Activated naive CD8-positive, alpha-beta T cell (primary cell): Measurements from ENCODE around the gene FGB.
"Not testable (repeated sequence)": the region's sequence is repeated elsewhere in the genome, so short reads cannot be mapped to it uniquely, and the experiment has no call there.

ENCODE experiments used
- H3K27ac Mint-ChIP-seq: one replicate; pipeline ENCODE4 v1.8.0; 2021; ENCODE audit warnings: mixed read lengths
- H3K27me3 Mint-ChIP-seq: one replicate; pipeline ENCODE4 v1.8.0; 2021; ENCODE audit warnings: mixed read lengths
- H3K36me3 Mint-ChIP-seq: one replicate; pipeline ENCODE4 v1.8.0; 2021; ENCODE audit warnings: mixed read lengths
- H3K4me1 Mint-ChIP-seq: one replicate; pipeline ENCODE4 v1.8.0; 2021; ENCODE audit warnings: low read depth, mixed read lengths
- H3K4me3 Mint-ChIP-seq: one replicate; pipeline ENCODE4 v1.8.0; 2021; ENCODE audit warnings: mild to moderate bottlenecking, mixed read lengths
- H3K9me3 Mint-ChIP-seq: one replicate; pipeline ENCODE4 v1.8.0; 2021; ENCODE audit warnings: low read depth, mixed read lengths

FGB gene

DNA sequence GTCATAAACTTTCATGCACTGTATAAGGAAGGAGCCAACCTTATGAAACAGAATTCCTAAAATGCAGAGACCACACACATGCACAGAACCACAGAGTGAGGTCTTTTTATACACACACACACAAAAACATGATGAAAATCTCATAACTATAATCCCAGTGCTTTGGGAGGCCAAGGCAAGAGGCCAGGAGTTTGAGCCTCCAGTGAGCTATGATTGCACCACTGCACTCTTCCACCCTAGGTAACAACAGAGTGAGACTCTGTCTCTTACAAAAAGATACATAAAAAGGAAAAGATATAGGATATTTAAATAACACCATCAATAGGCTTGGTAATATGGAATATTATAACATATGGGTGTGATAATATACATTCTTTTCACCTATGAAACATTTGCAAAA is 17.1 kb downstream of the FGB start:
- H3K36me3 Mint-ChIP-seq: no peaks in the 10 kb centered on the region
- no peaks in the 10 kb centered on the region for H3K4me1 Mint-ChIP-seq
- no peak overlapping the region for H3K4me3 Mint-ChIP-seq
- H3K9me3 Mint-ChIP-seq: no peaks in the 10 kb centered on the region
- H3K27me3 Mint-ChIP-seq: peaks cover 4% of the 10 kb centered on the region
- no peak overlapping the region for H3K27ac Mint-ChIP-seq

DNA sequence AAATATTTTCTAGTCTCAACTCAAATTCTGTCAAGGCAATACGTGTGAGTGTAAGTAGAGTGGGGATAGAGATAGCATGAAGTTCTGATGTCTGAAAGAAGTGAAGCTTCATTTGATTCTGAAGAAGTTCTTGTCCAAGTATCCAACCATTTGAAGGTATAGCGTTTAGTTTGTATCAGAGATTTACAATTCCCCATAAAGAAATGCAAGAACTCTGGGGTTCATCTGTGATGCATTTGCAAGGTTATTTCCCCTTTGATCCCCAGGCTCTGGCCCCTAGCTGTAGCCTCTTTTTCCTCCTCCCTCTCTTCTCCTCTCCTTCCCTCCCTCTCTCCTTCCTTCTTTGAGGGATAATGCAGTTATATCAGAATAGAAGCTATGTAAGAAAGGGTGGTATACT is 19.9 kb downstream of the FGB start:
- Mint-ChIP-seq H3K9me3 (no peaks in the 10 kb centered on the region), H3K27ac (no peak overlapping the region)

DNA sequence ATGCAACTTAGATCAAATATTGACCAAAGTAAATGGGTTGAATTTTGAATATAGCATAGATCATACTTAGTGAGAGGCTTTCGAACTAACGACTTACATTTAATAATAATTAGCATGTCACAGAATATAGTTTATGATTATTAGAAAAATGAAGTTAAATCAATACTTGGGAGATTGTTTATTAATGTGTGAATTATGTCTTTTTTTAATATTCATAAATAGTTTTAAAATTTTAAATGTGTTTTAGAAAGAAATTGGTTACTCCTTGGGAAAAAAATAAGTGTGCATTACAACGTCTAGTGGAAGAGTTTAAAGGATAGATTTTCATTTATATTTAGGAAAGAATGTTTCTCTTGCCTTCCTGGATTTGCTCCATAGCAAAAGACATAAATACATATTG is 20.4 kb downstream of the FGB start:
- no peaks in the 10 kb centered on the region for H3K9me3 Mint-ChIP-seq
- no peaks in the 10 kb centered on the region for H3K4me1 Mint-ChIP-seq
- H3K36me3 Mint-ChIP-seq: no peaks in the 10 kb centered on the region
- no peak overlapping the region for H3K4me3 Mint-ChIP-seq
- H3K27me3 Mint-ChIP-seq: peaks cover 7% of the 10 kb centered on the region
- H3K27ac Mint-ChIP-seq: no peak overlapping the region

More for the DNA sequence above, 19.9 kb downstream of the FGB start:
- no peak overlapping the region for H3K4me3 Mint-ChIP-seq
- peaks cover 7% of the 10 kb centered on the region for H3K27me3 Mint-ChIP-seq
- no peaks in the 10 kb centered on the region for H3K4me1 Mint-ChIP-seq
- no peaks in the 10 kb centered on the region for H3K36me3 Mint-ChIP-seq

DNA sequence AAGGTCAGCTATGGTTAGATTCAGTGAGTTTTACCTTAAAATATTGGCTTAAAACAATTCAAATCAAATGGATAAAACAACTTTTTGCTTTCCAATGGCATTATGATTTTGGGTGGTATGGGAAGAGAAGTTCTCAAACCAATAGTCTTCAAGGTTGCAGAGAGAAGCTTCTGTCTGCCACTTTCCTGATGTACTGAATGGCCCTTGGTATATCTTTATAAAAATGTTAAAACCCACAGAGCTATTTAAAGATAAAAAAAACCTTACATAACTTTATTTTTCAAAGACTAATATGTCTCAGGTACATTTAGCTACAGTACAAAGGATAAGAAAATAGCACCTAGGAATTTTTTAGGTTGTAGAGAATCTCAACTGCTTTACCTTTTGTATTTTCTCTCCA is 20.9 kb downstream of the FGB start:
- Mint-ChIP-seq H3K4me1 (no peaks in the 10 kb centered on the region), H3K4me3 (no peak overlapping the region)

DNA sequence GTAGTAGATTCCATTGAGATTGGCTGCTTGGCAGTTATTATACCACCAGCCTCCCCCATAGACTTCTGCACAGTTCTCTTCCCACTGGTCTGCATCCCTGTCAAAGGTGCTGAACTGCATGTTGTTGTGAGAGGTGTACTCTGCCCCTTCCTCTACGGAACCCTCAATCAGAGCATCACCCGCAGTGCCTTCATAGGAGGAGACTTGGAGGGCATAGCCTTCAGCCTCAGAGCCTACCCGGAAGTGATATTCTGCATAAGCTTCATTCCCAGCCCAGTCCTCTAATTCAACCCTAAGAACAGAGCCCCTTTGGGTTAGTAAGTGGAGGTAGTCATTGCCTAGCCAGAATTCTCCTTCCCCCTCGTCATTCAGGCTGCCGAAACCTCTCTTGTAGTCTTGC is 21.4 kb downstream of the FGB start:
- H3K4me1 Mint-ChIP-seq: no peaks in the 10 kb centered on the region
- no peak overlapping the region for H3K27ac Mint-ChIP-seq

More for the DNA sequence above, 20.9 kb downstream of the FGB start:
- no peak overlapping the region for H3K27ac Mint-ChIP-seq
- peaks cover 7% of the 10 kb centered on the region for H3K27me3 Mint-ChIP-seq
- no peaks in the 10 kb centered on the region for H3K9me3 Mint-ChIP-seq
- H3K36me3 Mint-ChIP-seq: no peaks in the 10 kb centered on the region

DNA sequence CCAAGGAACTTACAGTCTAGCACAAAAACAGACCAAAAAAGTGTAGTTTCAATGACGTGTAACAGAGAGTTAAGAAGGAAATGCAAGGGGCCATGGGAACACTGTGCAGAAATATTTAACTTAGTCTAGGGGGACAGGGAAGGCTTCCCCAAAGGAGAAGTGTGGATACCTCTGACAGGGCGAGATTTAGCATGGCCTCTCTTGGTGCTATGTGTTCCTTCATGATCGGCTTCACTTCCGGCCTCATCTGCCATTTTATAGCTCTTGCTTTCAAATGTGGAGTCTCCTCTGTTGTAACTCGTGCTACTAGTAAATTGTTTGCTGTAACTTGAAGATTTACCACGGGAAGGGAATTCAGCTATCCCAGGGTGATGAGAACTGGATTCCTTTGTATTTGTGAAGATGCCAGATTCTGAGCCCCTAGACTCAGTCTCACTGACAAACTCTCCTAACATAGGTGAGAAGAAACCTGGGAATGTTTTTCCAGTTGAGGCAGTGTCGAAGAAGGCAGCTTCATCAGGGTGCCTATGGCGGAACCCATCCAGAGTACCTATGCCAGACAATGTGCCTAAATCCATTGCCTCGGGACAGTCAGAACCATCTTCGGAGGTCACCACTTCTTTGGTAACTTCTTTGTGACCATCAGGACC is 22.7 kb downstream of the FGB start:
- Mint-ChIP-seq H3K27ac (no peak overlapping the region), H3K4me3 (no peak overlapping the region), H3K9me3 (no peaks in the 10 kb centered on the region), H3K4me1 (no peaks in the 10 kb centered on the region), H3K27me3 (peaks cover 17% of the 10 kb centered on the region), H3K36me3 (no peaks in the 10 kb centered on the region)

More for the DNA sequence above, 21.4 kb downstream of the FGB start:
- Mint-ChIP-seq H3K27me3 (peaks cover 10% of the 10 kb centered on the region), H3K4me3 (no peak overlapping the region), H3K36me3 (no peaks in the 10 kb centered on the region), H3K9me3 (no peaks in the 10 kb centered on the region)

DNA sequence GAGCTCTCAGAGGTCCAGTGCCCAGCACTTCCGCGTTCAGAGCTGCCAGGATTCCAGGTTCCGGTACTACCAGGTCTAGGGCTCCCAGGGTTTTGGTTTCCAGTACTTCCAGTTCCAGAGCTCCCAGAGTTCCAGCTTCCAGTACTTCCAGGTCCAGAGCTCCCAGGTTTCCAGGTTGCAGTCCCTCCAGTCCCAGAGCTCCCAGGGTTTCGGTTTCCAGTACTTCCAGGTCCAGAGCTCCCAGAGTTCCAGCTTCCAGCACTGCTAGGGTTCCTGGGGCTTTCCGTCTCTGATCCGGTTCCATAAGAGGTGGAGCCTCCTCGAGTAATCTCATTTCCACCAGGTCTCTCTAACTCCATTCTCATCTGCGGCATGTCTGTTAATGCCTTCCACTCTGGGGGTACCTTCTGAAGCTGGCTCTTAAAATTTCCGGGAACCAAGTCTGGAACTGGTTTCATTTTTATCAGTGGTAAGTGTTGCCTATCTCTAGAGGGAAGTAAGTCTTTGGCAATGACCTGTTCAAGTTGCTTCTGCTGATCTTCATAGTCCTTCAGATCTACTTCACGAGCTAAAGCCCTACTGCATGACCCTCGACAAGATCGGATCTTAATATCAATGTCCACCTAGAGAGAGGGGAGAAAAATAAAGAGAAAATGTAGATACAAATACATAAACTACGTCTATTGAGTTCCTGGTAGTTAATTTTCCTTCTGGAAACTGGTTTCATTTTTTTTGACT is 23.7 kb downstream of the FGB start:
- Mint-ChIP-seq H3K27ac (no peak overlapping the region), H3K36me3 (no peaks in the 10 kb centered on the region), H3K27me3 (peaks cover 17% of the 10 kb centered on the region), H3K4me1 (no peaks in the 10 kb centered on the region), H3K9me3 (no peaks in the 10 kb centered on the region), H3K4me3 (no peak overlapping the region)

DNA sequence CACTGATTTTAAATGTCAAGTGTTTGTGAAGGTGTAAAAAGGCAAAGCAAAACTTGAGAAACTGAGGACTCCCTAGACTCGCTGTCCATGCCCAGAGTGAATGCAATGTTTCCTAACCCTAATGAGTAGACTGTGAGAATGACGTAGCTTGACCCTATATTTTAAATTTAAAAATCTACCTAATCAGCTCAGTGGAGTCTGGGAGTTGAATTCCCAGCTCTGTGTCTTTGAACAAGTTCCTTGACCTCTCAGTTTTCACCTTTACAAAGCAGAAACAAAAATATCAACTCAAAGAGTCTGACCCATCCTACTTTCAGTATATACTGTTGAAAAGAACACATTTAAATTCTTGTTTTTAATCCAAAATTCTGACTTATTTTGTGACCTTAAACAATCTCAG is 25.4 kb downstream of the FGB start:
- no peaks in the 10 kb centered on the region for H3K36me3 Mint-ChIP-seq
- H3K27me3 Mint-ChIP-seq: peaks cover 17% of the 10 kb centered on the region
- no peak overlapping the region for H3K27ac Mint-ChIP-seq
- no peaks in the 10 kb centered on the region for H3K9me3 Mint-ChIP-seq
- H3K4me3 Mint-ChIP-seq: no peak overlapping the region
- H3K4me1 Mint-ChIP-seq: no peaks in the 10 kb centered on the region

DNA sequence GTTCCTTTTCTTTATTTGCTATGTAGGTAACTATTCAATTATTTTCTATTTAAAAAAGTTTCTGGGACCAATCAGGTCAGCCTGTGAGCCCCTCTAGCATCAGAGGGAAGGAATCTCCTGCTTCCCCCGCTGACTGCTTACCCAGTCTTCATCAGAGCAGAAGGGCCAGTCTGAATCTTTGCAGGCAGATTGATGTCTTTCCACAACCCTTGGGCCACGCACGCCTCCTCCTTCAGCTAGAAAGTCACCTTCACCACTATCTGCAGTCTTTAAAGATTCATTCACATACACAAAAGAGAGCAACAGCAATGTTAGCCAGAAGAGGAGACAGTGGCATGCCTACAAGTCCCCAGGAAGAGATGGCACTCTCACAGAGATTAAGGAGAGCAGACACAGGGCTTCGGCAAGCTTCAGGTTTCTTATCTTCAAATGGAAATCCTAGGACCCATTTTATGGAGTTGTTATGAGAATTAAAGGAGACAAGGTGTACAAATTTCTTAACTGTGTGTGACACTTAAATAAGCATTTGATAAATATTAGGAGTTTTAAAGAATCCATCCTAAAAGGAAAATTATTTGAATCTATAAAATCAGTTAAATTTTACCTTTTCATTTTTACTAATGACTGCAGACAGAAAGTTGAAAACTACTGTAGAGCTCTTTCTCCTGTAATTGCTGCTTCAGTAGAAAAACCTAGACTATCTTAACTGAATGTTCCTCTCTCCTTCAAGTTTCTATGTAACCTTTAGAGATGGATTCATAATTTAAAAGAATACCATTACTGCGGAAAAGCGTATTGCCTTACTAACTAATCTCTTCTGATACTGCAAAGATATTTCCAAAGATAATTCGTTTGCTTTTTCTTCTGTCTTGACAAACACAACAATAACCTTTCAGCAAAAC is 26.7 kb downstream of the FGB start:
- H3K9me3 Mint-ChIP-seq: no peaks in the 10 kb centered on the region
- H3K36me3 Mint-ChIP-seq: no peaks in the 10 kb centered on the region
- H3K4me3 Mint-ChIP-seq: no peak overlapping the region
- no peaks in the 10 kb centered on the region for H3K4me1 Mint-ChIP-seq
- peaks cover 20% of the 10 kb centered on the region for H3K27me3 Mint-ChIP-seq
- H3K27ac Mint-ChIP-seq: no peak overlapping the region

DNA sequence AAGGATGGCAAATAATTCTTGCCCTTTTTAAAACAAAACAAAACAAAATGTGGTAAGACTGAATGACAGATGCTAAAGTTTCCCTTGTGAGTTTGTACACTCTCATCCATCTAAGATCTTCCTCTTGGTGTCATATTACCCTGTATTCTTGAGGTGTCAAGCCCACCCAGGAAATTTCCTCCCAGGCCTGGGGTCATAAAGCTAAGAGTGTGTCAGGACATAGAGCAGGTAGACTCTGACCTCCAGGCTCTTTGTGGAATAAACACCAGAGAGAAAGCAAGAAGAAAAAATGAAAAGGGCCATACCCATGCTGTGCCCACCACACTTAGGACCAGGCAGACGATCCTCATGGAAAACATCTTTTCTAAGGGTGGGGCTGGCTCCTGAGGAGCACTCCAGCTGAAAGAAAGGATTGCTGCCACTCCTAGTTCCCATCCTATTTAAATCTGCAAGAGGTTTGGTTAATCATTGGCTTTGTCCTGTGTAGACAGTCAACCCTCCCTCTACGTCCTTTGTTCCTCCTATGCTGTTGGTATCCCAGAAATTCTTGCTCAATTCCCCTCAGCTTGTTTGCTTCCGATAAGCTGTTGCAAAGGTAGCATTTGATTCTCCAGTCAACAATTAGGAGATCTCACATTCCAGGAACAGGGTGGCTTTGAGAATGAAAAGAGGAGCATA is 27.7 kb downstream of the FGB start, which contains the start of gene FGA:
TSS of gene FGA (minus strand) at position 414 of the 678 bp plus-strand sequence. CDS start at position 359, 55 bp downstream.
- no peak within 1 kb of the TSS for H3K4me3 Mint-ChIP-seq
- peaks cover 20% of the 10 kb centered on the region for H3K27me3 Mint-ChIP-seq
- H3K9me3 Mint-ChIP-seq: no peaks in the 10 kb centered on the region
- no peaks in the 10 kb centered on the region for H3K4me1 Mint-ChIP-seq
- no peak within 1 kb of the TSS for H3K27ac Mint-ChIP-seq
- no peaks in the 10 kb centered on the region for H3K36me3 Mint-ChIP-seq

DNA sequence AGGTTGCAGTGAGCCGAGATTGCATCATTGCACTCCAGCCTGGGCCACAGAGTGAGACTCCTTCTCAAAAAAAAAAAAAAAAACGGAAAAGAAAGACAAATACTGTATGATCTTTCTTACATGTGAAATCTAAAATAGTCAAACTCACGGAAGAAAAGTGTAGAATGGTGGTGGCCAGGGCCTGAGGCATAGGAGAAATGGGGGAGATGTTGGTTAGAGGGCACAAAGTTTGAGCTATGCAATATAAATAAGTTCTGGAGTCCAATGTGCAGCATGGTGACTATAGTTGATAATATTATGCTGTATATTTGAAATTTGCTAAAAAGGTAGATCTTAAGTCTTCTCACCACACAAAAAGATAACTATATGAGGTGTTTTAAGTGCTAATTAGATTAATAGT is 29.1 kb downstream of the FGB start:
- Mint-ChIP-seq H3K36me3 (no peaks in the 10 kb centered on the region), H3K9me3 (no peaks in the 10 kb centered on the region), H3K4me3 (no peak overlapping the region), H3K27ac (no peak overlapping the region), H3K27me3 (peaks cover 16% of the 10 kb centered on the region), H3K4me1 (no peaks in the 10 kb centered on the region)

DNA sequence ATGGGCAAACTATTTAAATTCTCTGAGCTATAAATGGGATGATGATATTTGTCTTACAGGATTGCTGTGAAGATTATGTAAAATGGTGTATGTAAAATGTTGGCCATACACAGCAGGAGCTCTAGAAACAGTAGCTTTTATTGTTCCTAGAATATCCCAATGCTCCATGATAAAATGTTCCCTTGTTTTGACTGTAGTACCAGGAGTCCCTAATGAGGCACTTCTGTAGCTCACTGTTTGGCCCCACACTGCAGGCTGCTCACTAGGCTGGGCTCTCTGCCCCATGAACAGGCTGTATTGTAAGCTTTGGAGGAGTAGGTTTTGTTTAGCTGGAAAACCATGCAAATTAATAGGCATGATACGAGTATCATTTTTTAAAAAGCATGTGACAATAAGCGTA is 31.1 kb downstream of the FGB start:
- Mint-ChIP-seq H3K27ac (no peak overlapping the region), H3K36me3 (no peaks in the 10 kb centered on the region), H3K4me3 (no peak overlapping the region), H3K4me1 (no peaks in the 10 kb centered on the region), H3K27me3 (peaks cover 11% of the 10 kb centered on the region), H3K9me3 (no peaks in the 10 kb centered on the region)

DNA sequence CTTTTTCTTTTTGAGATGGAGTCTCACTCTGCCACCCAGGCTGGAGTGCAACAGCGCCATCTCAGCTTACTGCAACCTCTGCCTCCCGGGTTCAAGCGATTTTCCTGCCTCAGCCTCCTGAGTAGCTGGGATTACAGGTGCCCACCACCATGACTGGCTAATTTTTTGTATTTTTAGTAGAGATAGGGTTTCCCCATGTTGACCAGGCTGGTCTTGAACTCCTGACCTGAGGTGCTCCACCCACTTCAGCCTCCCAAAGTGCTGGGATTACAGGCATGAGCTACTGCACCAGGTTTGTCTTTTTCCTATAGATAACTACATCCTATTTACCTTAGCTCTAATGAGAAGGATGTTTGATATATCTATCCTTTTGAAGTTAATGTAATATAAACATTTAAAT is 31.5 kb downstream of the FGB start:
- not testable (repeated sequence) for H3K4me1 Mint-ChIP-seq, H3K36me3 Mint-ChIP-seq, H3K27ac Mint-ChIP-seq, H3K27me3 Mint-ChIP-seq, H3K4me3 Mint-ChIP-seq, H3K9me3 Mint-ChIP-seq

DNA sequence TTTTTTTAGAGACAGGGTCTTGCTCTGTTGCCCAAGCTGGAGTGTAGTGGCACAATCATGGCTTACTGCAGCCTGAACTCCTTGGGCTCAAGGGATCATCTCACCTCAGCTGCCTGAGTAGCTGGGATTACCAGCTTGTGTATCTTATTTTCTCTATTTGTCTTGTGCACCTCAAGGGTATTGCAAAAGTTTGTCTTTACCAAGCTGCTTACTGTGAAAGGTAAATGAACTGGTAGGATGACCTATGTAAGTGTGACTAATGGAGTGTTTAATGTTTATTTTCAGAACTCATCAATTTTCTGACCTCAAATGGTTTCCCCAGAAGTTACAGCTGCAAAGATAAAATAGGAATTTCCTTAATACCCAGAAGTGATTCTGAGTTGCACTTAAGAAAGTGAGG is 33.0 kb downstream of the FGB start:
- no peaks in the 10 kb centered on the region for H3K36me3 Mint-ChIP-seq
- H3K9me3 Mint-ChIP-seq: no peaks in the 10 kb centered on the region
- no peak overlapping the region for H3K4me3 Mint-ChIP-seq
- H3K27me3 Mint-ChIP-seq: peaks cover 5% of the 10 kb centered on the region
- H3K4me1 Mint-ChIP-seq: no peaks in the 10 kb centered on the region
- H3K27ac Mint-ChIP-seq: no peak overlapping the region

DNA sequence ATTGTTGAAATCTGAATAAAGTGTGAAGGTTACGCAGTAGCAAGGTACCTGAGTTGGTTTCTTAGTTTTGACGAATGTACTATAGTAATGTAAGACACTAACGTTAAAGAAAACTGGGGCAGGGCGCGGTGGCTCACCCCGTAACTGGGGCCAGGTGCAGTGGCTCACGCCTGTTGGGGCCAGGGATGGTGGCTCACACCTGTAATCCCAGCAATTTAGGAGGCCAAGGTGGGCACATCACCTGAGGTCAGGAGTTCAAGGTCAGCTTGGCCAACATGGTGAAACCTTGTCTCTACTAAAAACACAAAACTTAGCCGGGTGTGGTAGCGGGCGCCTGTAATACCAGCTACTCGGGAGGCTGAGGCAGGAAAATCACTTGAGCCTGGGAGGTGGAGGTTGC is 34.5 kb downstream of the FGB start:
- H3K27me3 Mint-ChIP-seq, H3K36me3 Mint-ChIP-seq, H3K4me3 Mint-ChIP-seq, H3K4me1 Mint-ChIP-seq, H3K27ac Mint-ChIP-seq, H3K9me3 Mint-ChIP-seq: not testable (repeated sequence)
